ENCODE results near the gene RNASEH2B. TPM values are rescaled to one million over a fixed set of nuclear protein-coding genes. Genes with fewer than 3 reads are reported as not detected.

Gene RNASEH2B
- 9.3 TPM for total RNA-seq (ENCODE audit: unreplicated experiment)
- long read RNA-seq, full-length matches to known transcripts: 2 of 2 reads
- long read RNA-seq, partial matches to known transcripts: 0 of 2 reads
- long read RNA-seq, other reads (novel, unspliced or antisense): 0 of 2 reads

- TF ChIP-seq CTCF (IDR thresholded peaks at IDR 0.05; ENCODE audit: unreplicated experiment): no peak
- H3K4me3 Mint-ChIP-seq (ENCODE audit: unreplicated experiment): peak within 1 kb of the TSS; percentile 71
- peaks cover 8% of the 10 kb centered on the region for H3K4me1 Mint-ChIP-seq (ENCODE audit: unreplicated experiment)
- H3K9me3 Mint-ChIP-seq (ENCODE audit: unreplicated experiment): no peaks in the 10 kb centered on the region
- peaks cover 3% of the 10 kb centered on the region for H3K27me3 Mint-ChIP-seq (ENCODE audit: unreplicated experiment)
- no peaks in the 10 kb centered on the region for H3K36me3 Mint-ChIP-seq (ENCODE audit: low read depth, unreplicated experiment)
- no peak within 1 kb of the TSS for H3K27ac Mint-ChIP-seq (ENCODE audit: unreplicated experiment)
- peak; percentile 51 for DNase-seq (ENCODE audit: low spot score)
Observed at GRCh38 chr13:50909605-50910484, at the start of gene RNASEH2B. TSS of gene RNASEH2B (plus strand) at chr13:50909791. CDS start at chr13:50910077, 286 bp downstream.

- no peak for TF ChIP-seq CTCF (IDR thresholded peaks at IDR 0.05; ENCODE audit: unreplicated experiment)
- no peaks in the 10 kb centered on the region for H3K27me3 Mint-ChIP-seq (ENCODE audit: unreplicated experiment)
Observed at GRCh38 chr13:50864492-50864891, 45.1 kb upstream of the RNASEH2B start.

GRCh38 chr13:50866817-50867636, 42.6 kb upstream of the RNASEH2B start:
- H3K27ac Mint-ChIP-seq (ENCODE audit: unreplicated experiment): no peak overlapping the region
- no peak for TF ChIP-seq CTCF (IDR thresholded peaks at IDR 0.05; ENCODE audit: unreplicated experiment)
- no peak overlapping the region for H3K4me3 Mint-ChIP-seq (ENCODE audit: unreplicated experiment)
- DNase-seq (ENCODE audit: low spot score): no peak
- no peaks in the 10 kb centered on the region for H3K27me3 Mint-ChIP-seq (ENCODE audit: unreplicated experiment)
- H3K9me3 Mint-ChIP-seq (ENCODE audit: unreplicated experiment): no peaks in the 10 kb centered on the region
- no peaks in the 10 kb centered on the region for H3K36me3 Mint-ChIP-seq (ENCODE audit: low read depth, unreplicated experiment)
- H3K4me1 Mint-ChIP-seq (ENCODE audit: unreplicated experiment): no peaks in the 10 kb centered on the region

More at GRCh38 chr13:50864492-50864891, 45.1 kb upstream of the RNASEH2B start:
- Mint-ChIP-seq H3K4me3 (ENCODE audit: unreplicated experiment) (no peak overlapping the region), H3K9me3 (ENCODE audit: unreplicated experiment) (no peaks in the 10 kb centered on the region), H3K4me1 (ENCODE audit: unreplicated experiment) (no peaks in the 10 kb centered on the region), H3K36me3 (ENCODE audit: low read depth, unreplicated experiment) (no peaks in the 10 kb centered on the region), H3K27ac (ENCODE audit: unreplicated experiment) (no peak overlapping the region)
- DNase-seq (ENCODE audit: low spot score): no peak

GRCh38 chr13:50867637-50867945, 42.0 kb upstream of the RNASEH2B start:
- Mint-ChIP-seq H3K27me3 (ENCODE audit: unreplicated experiment) (no peaks in the 10 kb centered on the region), H3K4me1 (ENCODE audit: unreplicated experiment) (no peaks in the 10 kb centered on the region), H3K27ac (ENCODE audit: unreplicated experiment) (no peak overlapping the region), H3K36me3 (ENCODE audit: low read depth, unreplicated experiment) (no peaks in the 10 kb centered on the region), H3K9me3 (ENCODE audit: unreplicated experiment) (no peaks in the 10 kb centered on the region), H3K4me3 (ENCODE audit: unreplicated experiment) (no peak overlapping the region)
- no peak for TF ChIP-seq CTCF (IDR thresholded peaks at IDR 0.05; ENCODE audit: unreplicated experiment)
- DNase-seq (ENCODE audit: low spot score): no peak

Data from endothelial cell (in vitro differentiated cells).